Activated CD8-positive, alpha-beta memory T cell treated with anti-CD3 and anti-CD28 coated beads, Interleukin-2, amount 50 U/mL, for 1 hour (primary cell): ENCODE data around the gene CLINT1.

ENCODE experiments used
- DNase-seq: peaks from one replicate; pipeline ENCODE4 v3.0.0-alpha.2; 2020; ENCODE audit errors: extremely low read depth

CLINT1 gene

DNA sequence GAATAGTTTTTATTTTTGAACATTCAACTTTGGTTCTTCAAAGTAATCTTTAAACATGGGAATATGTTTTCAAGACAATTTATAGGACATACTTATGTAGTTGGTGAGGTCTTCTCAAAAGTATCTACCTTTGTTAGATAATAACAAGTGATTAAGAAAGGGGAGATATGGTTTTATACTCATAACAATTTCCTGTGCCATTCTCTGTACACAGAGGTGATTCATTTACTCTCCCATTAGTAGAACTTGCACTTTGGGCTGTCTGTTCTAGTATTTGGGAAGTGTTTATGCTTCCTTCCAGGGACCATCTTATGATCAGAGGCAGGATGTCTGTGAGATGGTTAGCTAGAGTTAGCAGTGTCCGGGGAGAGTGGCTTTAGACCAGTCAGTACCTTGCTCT is 100.2 kb downstream of the CLINT1 start:
- DNase-seq = no peak

DNA sequence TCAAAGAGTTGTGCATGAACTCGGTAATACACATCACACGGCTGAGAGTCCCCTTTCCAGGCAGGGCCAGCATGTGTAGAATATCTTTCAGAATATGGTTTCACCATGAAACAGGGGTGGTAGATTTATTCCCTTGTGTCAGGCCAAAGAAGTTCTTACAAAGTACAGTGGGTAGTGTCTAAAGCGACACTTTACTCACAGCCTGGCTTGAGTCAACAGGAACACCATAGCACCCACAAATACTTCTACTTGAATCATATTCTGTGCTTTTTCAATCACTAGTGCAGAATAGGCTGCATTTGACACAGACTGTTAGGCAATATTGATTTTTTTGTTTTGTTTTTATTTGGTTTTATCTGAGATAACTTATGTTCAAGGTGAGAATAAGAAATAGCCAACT is 102.8 kb downstream of the CLINT1 start:
- DNase-seq = no peak

DNA sequence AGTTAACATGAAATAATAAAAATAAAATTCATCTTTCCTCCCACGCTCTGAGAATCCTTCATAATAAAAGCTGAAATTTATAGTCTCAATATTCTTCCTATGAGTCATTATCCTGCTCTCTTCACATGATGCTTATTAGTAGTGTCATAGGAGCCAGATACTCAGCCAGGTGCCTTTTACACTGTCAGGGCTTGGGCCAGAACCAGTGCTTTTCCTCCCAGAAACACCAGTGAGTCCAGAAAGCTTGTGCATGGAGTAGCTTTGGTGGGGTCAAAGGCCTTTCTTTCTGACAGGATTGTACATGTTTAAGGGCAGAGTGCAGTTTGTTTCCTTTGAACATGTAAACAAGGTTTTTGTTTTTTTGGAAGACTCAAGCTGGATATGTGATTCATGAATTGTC is 108.6 kb downstream of the CLINT1 start:
- no peak for DNase-seq

DNA sequence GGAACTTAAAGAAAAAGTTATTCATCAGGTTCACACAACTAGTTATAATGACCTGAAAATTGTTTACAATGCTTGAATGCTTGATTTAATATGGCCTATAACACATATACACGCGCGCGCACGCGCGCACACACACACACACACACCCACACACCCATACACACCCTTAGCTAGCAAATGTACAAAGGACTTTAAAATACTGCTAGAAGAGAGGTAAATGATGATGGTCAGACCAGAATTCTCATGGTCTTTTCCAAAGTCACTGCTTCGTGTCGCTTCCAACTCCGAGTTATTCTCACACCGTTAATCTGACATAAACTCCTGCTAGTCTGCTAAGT is 109.5 kb downstream of the CLINT1 start:
- DNase-seq = no peak

DNA sequence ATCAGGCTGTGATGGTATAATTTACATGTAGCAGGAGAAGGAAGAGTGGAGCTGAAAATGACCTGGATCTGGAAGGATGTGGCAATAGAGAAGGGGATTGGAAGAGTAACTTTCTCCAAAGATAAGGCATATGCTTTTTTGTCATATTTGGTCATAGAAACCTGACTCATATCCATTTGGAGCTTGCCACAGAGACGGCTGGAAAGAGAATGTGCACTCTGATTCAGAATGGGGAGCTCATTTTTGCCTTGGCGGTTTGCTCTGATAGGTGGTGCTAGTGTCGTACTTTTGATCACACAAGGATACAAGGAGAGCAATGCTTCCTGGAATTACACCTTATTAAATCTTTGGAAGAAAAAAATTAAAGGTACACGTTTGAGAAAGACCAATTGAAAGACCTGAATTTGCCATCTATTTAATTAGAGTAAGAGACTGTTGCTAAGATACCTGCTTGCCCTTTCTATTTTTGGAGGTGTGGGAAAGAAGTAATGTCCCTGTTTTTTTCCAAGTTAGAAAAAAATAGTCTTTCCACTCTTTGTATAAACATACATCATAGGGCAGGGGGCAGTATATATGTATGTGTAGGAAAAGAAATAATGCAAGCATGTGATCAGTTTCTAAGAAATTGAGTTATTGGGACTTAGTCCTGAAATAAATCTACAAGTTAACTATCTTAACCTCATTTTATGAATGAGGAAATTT is 110.0 kb downstream of the CLINT1 start:
- no peak for DNase-seq

DNA sequence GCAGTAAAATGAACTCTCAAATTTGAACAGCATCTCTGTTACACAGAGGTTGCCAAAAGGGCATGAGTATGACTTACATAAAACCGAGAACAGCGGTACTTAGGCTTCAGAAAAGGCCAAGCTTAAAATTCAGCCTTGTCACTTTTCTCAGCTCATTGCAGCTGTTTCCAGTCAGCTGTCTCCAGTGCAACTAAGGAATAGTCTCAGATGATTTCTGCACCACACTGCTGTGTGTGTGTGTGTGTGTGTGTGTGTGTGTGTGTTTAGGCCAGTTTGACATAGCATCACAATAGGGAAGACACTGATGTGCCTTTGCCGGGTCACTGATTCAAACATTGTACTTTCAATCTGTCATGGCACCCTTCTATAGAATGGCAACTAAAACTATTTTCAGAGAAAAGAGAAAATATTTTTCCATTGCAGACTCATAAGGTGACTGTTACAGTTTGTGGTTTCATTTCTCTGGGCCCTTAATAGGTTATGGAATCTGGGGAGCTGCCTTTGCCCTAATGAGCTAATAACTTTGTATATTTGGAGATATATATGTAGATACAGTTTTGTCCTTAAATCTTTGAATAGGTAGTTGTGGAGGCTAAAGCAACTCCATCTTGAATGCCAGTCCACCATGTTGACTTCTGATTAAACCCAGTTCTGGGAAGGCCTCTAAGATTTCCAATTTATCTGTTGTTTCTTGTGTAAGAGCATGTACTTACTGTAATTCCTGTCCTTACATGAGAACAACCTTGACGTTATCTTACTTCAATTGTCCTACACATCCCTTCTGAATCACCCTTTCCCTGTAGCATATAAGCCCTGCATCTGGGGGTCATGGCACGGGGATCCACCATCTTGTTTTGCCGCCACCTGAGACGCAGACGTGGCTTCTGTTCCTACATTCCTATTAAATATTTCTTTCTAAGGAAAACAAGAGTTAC is 110.9 kb downstream of the CLINT1 start:
- DNase-seq = no peak

DNA sequence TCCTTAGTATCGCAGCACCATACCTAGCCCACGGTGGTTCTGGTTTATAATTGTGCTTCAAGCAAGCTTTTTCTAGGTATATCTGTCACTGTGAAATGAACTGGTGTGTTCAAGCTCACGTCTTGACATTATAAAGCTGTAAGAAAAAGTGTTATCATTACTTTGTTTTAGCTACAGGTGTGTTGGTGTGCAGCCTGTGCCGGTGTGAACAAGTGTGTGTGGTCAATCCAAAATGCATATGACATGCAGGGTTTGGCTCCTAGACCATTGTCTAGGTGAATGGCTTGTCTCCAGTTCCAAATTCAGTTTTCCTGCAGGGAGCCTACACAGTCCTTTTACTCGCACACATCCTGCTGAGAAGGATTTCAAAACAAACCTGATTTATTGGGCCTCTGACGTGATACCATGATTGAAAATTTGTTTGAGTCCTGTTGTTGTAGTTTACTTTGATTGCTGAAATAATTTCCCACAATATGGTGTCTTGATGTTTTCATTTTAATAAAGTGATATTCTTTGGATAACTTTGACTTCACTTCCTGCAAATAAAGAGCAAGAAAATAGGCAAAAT is 111.7 kb downstream of the CLINT1 start:
- DNase-seq = no peak

DNA sequence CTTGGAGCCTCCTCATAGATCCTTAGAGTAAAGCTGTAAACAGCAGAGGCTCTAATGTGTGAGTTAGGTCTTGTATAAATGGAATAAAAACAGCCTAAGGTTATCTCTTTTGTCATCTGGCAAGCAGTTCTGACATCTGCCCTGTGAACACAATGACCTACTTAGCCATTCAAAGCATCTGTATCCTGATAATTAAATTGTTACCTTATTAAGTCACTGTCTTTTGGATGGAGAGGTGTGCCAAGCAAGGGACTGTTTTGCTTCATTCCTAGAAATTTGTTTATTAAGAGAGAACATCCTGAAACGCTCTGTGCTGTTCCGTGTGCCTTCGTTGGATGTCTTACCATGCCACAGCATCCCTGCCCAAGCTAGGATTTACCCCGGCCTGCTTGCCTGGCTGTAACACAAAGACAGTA is 113.9 kb downstream of the CLINT1 start:
- no peak for DNase-seq

DNA sequence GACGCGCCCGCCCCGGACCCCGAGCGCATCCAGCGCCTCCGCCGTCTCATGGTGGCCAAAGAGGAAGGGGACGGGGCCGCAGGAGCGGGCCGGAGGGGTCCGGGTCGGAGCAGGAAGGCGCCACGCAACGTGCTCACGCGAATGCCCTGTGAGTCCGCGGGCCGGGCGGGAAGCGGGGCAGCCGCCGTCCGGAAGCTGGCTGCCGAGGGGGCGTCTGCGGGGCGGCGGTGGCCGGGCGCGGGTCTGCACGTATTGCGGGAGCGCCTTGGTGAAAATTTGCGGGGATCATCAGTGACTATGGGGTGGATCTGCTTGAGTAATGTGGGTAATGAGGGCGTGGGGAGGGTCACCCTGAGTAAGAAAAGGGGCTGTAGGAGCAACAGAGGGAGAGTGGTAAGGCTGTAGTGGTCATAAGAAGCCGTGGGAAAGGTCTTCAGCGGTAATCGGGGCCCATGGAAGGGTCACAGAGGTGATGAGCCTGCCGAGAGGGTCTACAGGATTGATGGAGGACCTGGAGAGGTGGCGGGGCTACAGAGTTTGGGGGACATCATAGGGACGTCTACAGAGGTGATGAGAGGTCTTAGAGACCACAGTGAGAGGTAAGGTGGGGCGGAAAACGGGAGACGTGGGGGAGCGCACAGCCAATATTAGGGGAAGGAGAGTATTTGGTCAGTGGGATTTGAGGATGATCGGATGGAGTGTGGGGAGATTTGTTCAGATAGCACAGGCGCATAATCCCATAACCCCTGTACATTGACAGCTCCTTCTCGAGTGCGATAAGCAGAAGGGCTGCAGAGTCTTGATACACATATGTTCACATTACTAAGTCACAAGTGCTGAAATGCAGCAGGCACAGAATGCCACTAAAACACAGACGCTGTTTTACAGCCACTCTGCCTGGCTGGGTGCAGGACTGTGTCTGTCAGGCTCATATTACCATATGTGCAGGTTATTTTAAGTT is 114.6 kb downstream of the CLINT1 start:
- DNase-seq = no peak

DNA sequence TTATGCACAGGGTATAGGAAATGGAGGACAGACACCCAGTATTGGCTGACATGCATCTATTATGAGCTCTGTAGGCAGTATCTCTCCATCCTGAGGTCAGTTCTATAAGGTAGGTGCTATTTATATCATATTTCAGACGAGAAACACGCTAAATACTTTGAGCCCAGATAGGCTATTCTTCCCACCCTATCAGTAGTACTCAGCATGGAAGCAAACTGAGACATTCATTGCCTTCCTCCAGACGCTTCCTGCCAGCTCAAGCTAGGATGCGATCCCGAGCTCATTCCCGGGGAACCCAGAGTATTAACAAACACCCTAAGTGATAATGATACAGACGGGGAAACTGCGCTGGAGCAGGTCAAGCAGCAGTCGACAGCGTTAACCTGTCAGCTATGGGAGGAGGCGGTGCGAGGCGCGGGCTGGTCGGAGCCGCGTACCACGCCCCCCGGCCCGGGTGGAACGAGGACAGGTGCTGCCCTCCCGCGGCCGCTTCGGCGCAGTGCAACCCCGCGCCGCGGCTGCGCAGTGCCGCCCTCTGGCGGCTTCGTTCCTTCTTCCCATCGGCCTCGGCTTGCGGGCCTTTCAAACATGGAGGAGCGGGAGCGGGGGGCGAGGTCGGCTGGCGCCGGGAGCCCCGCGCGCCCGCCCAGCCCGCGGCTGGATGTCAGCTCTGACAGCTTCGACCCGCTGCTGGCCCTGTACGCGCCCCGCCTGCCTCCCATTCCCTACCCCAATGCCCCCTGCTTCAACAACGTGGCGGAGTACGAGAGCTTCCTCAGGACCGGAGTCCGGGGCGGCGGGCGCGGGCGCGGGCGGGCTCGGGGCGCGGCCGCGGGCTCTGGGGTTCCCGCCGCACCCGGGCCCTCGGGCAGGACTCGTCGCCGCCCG is 115.5 kb downstream of the CLINT1 start, which contains the start of gene LSM11:
TSS of gene LSM11 (plus strand) at position 550 of the 888 bp plus-strand sequence. CDS start at position 589, 39 bp downstream.
- peak; percentile 71 for DNase-seq

DNA sequence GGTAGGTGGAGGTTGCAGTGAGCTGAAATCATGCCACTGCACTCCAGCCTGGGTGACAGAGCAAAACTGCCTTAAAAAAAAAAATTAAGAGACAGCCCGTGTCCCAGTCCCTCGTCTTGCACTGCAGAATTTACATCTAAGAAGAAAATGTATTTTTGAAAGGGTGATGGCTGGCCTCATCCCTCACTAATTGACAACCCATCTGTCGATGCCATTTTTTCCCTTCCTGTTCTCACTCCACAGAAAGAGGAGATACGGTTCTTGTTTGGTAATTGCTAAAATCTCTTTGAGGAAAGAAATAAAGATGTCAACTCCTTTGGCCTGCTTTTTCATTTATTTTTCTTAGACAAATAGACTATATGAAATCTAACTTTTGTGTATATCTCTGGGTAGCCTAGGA is 117.8 kb downstream of the CLINT1 start:
- no peak for DNase-seq

DNA sequence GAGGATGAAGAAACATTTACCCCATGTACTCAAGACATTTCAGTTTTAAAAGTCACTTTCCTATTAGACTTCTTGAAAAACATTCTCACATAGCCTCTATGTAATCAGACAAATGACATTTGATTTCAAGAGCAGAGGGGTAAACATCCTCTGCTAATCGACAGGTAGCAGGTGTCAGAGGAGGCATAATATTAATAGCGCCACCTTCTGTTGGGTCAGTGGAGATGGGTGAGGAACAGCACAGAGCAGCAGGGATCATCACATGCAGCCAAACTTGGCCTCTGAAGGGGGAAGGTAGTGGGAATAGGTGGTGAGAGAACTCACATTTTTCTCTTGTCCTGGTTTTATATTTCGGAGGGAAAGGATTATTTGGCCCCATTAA is 118.7 kb downstream of the CLINT1 start:
- no peak for DNase-seq

DNA sequence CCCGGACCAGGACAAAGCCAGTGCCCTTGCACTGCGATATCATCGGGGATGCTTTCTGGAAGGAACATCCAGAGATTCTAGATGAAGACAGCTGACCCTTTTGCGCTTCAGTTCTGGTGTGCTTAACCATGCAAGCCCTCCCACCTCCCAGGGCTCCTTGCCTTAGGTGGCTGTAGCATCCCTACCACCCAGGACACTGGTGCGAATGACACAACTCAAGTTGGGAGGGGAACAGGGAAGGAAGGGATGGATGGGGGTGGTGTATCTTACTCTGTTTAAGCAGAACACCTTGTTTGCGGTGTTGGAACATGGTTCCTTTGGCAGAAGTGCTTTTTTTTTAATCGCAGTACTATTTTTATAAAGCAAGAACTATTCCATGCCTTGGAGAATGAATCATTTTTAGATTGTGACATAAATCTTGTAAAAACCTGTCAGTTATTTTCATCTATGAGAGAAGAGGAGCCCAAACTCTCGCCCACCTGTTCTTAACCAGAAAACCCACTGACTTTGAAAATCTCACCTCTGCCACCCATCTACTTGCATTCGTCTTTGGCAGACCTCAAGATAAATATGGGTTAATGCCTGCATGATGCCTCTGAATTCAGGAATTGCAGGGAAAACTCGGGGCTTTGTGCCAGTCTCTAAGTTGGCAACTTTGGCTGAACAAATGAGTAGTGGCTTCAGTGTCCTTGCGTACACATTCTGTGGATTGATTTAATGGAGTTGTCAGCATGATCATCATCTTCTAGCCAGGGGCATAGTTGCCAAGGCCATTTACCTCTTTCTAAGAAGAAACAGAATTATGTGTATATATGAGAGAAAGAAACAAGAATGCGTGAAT is 119.3 kb downstream of the CLINT1 start:
- no peak for DNase-seq

DNA sequence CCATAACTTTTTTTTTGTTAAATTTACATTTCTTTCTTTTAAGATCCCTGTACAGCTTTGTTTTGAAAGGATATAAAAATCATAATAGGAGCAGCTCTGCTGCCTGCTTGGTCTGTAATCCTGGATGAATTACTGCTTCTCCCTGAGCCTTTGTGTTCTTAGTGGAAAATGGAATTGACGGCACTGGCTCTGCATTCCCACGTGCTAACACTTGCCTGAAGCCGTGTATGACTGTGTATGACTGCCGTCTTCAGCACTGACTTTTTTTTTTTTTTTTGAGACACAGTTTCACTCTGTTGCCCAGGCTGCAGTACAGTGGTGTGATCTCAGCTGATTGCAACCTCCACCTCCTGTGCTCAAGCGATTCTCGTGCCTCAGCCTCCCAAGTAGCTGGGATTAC is 123.0 kb downstream of the CLINT1 start:
- no peak for DNase-seq
